ENCODE results near the gene THADA.

DNA sequence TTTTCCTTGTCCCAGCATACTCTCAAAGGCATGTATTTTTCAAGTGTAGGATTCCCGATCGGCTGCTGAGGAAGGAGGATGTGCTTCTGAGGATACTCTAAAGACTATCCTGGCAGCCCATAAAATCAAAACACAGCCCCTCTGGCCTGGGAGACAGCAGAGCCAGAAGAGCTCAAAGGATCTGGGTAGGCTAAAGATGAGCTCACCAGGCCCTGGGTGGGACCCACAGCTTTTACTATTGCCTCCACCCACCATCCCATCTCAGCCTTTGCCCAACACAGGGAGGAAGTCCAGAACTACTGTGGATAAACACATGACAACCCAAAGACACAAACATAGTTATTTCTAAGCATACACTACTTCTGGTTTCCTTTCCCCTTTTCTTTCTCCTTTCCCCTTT, 290.3 kb downstream of the THADA start:
- TF ChIP-seq POLR2AphosphoS5 (IDR thresholded peaks at IDR 0.05) = no peak
- TF ChIP-seq, protein P1, sequence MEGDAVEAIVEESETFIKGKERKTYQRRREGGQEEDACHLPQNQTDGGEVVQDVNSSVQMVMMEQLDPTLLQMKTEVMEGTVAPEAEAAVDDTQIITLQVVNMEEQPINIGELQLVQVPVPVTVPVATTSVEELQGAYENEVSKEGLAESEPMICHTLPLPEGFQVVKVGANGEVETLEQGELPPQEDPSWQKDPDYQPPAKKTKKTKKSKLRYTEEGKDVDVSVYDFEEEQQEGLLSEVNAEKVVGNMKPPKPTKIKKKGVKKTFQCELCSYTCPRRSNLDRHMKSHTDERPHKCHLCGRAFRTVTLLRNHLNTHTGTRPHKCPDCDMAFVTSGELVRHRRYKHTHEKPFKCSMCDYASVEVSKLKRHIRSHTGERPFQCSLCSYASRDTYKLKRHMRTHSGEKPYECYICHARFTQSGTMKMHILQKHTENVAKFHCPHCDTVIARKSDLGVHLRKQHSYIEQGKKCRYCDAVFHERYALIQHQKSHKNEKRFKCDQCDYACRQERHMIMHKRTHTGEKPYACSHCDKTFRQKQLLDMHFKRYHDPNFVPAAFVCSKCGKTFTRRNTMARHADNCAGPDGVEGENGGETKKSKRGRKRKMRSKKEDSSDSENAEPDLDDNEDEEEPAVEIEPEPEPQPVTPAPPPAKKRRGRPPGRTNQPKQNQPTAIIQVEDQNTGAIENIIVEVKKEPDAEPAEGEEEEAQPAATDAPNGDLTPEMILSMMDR (IDR thresholded peaks at IDR 0.05 in 8 of 11, conservative IDR thresholded peaks at IDR 0.05 in 3 of 11) = no peak
- TF ChIP-seq POLR2A (IDR thresholded peaks at IDR 0.05) = no peak
